ENCODE results near the gene ZNF783.

DNA sequence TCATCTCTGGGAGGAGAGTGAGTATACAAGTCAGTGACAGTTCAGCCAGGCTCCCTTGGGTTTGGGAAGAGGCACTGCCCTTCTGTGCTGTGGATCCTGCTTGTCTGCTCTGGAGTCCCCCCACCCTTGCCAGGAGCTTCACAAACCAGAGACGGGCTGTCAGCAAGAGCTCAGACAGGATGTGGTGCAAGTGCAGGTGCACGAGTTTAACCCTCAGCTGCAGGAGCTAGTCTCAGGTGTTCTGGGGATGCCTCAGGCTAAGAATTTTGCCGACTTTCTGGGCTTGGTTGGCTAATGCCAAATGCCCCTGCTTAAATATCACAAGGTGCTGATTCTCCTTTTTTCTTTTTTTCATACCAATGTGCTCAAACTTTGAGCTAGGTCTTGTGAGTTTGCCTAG is 22.3 kb downstream of the ZNF783 start:
- TF ChIP-seq CTCF (IDR thresholded peaks at IDR 0.05) (no peak), POLR2A (IDR thresholded peaks at IDR 0.05) (no peak)
